HG03520 (cell line): ENCODE data around the gene TMPRSS11D.

Experiments
- ATAC-seq: cut with Tn5 transposase; IDR thresholded peaks from one replicate; pipeline ENCODE4 v1.9.1; 2021; ENCODE audit warnings: mild to moderate bottlenecking, moderate library complexity; ENCODE audit not compliant: unreplicated experiment

TMPRSS11D gene

DNA sequence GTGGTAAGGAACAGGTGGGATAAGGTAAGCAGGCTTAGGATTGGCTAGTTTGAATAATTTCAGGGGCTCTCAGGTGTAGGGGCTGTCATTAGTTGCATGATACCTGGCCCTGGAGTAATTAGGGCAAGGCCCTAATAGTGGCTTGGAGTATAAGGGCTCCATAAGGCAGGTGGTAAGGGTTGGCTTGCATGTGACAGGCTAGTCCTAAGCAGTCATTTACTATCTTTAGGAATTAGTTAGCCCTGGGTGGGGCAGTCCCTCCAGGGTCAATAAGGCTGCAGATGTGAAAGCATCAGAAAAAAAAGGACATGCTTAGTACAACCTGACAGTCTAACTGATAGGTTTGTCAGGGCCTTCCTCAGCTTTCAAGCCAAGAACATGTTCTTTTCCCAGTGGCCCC is 7.8 kb upstream of the TMPRSS11D start:
- no peak for ATAC-seq

DNA sequence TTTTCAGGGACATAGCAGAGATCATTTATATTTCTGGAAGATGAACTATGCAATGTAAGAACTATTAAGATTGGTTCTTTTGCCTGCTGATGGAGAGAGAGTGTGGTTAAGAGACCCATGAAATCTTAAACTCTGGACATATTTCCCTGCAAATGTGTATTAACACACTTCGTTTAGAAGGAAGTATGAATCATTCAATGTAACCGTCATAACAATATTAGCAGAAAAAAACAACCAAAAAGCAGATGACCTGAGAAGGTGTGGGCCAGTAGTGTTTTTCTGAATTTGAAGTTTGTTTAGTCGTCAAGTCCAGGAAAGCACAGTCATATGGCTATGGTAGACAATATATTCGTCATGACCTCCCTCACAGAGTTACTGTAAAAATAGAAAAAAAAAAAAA is 2.5 kb upstream of the TMPRSS11D start:
- no peak for ATAC-seq

DNA sequence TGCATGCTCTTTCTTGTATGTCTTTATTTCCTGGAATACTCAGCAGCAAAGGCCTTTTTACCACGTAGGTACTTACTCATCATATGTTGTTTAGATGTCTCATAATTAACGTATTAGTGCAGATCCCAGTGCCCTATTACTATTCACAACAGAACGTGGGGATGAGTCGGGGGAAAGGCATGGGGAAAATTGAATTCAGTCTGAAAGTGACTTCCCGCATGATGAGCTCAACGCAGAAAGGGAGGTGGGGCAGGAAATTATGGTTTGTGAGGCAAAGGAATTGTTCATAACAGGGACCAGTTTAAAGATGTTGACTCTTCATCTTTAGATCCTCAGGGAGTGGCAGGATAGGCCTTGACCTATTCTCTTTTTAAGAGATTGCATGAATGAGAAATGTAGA is 2.0 kb upstream of the TMPRSS11D start:
- no peak for ATAC-seq

DNA sequence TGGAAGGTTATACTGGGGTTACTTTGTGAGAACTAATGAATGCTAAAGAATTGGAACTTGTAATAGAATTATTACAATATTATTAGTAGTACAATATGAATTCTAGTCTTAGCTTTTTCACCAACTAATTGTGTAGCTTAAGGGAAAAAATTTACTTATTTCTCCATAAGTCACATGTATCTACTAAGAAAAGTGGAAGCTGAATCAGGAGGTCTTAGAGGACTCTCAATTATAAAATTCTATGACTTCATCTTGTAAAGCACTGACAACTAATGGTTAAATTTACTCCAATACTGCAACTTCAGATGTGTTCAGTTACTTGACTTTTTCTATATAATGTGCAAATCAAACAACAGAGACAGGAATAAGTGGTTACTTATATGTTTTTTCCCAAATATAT is 899 bp upstream of the TMPRSS11D start:
- ATAC-seq = no peak

DNA sequence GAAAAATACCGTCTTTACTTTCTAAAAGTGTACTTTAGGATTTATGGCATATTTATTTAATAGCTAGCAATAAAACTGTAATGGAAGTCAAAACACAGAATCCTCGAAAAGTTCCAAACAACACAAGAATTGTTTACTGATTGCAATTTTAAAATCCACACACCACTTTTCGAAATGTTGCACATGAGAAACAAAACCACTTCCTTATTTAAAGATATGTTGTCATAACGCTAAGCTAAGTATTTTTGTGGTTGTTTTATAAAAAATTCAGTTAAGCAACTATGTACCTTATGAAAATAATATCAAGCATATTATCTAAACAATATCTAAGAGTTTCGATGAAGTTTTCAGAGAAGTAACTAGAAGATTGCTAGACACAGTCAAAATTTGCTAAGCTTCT is 344 bp downstream of the TMPRSS11D start:
- no peak for ATAC-seq

DNA sequence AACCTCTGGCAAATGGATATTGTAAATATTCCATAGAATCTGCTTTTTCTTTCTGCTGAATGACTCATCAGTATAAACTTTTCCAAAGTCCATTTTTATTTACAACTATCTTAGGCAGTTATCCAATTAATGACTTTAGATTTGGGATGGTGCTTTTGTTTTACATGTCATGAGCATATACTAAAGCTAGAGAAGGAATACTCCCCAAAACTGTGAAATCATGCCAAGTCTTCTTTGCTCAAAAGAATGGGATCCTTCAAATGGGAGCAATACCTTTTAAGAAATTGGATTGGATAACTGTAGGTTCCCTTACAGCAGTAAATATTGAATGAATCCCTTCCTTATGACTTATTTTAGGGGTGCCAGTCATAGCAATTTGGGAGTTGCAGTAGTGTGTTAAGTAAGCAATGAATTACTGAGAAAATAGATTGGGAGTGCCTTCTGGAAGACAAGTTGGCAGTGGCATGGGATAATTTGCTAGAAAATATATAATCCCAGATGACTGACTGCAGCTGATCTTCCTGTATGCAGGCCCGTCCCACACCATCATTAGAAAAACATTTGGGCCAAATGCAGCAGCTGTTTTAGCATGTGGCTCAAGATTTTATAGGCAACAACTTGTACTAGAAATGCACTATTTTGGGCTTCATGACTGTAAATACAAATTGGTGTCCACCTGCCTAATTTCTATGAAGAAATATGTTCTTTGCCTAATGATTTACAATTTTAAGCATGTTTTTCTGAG is 2.8 kb downstream of the TMPRSS11D start:
- no peak for ATAC-seq

DNA sequence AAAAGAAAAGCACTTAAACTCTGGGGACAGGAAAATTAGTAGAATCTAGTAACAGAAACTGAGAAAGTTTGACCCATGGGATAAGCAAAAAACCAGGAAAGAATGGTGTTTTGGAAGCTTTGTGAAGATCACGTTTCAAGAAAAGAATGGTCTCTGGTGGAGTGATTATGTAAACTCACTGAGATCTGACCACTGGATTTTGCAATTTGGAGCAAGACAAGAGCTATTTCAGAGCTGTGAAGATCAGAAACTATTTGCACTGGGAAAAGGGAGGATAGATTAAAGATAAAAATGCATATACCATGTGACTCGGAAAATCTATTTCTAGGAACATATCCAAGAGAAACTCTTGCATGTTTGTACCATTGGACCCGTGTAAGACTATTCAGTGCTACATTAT is 4.3 kb downstream of the TMPRSS11D start:
- ATAC-seq = no peak

DNA sequence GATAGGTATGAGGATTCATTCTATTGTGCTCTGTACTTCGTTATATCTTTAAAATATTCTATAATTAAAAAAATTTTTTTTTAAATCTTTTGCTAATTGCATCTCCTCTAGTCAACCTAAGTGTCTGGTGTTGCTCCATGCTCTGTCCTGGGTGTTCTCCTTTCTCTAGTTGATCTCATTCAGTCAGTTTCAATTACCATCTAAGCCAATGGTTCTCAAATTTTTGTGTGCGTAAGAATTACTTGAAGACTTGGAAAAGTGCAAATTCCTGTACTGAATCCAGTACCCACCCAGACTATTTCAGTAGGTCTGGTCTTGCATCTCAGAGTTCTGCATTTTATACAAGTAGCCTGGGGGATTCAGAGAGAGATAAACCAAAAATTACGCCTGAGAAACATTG is 6.7 kb downstream of the TMPRSS11D start:
- no peak for ATAC-seq

DNA sequence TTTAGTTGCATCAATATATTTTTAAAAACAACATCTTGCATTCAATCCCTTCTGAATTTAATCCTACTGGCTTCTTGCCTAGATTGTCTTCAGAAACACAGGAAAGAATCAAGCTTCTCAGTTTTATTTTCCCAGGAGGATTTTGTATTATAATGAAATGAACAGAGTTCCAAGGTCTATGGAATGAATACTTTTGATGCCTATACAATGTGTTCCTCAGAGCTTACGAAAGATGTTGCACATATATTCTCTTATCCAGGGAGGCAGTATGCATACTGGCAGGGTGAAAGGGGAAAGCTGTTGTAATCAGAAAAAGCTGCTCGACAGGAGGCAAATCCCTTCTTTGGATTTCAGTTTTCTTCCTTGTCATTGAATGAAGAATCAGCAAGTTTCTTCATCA is 8.8 kb downstream of the TMPRSS11D start:
- ATAC-seq = no peak

DNA sequence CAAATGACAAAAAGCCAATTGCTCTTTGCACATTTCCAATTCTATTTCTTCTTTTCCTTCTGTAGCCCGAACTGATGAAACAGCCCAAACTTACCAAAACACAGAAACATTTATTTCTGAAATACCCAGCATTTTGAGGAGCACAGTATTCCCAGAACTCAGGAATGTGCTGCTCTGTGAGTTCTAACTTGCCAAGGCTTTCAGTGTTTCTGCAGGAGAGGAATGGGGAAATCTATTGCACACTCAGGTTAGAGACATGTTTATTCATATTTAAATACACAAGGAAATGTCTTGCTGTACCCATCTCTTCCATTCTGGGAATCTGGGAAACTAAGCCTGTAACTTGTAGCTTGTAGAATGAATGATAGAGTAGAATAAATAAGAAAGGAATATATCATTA is 10.7 kb downstream of the TMPRSS11D start:
- no peak for ATAC-seq

DNA sequence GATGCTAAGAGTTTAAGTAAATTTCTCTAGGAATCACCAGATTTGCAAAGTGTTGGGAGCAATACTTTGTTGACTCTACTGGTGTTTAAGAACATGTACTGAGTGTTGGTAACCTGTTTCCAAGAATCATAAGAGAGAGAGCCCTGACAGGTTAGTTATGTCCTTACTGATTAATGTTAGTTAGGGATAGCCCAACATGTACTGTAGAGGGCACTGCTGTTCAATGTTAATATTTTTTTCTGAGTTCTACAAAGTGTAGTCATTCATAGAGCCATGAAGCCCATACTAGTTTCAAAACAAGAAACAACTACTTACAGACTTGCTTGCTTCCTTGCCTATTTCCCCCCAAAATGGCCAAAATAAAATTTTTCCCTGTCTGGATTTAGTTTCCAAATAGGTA is 11.9 kb downstream of the TMPRSS11D start:
- peak; percentile 89 for ATAC-seq

DNA sequence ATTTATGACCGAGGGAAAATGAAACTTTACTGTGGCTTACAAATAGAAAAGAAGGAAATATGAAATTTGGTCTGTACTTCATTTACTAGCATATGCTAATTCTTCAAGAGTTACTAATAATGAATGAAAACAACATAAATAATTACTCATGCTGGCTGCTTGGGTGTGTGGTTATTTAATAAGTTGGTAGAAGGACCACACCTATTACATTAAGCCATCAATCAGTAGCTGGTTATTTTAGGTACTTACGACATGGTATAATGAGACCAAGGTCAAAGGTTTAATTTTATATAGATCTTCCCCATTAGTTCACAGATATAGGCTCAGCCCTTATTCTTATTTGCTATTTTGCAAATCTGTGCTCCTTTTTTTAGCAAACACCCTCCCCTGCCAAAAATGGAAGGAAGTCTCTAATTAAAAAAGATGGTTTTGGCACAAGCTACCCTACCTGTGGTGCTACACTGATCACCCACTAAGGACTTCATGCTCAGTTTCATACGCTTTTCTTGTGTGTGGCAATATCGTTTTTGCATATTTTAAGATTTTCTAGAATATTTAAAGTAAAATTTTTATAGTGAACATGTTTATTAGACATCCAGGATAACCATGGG is 14.1 kb downstream of the TMPRSS11D start:
- ATAC-seq = no peak

DNA sequence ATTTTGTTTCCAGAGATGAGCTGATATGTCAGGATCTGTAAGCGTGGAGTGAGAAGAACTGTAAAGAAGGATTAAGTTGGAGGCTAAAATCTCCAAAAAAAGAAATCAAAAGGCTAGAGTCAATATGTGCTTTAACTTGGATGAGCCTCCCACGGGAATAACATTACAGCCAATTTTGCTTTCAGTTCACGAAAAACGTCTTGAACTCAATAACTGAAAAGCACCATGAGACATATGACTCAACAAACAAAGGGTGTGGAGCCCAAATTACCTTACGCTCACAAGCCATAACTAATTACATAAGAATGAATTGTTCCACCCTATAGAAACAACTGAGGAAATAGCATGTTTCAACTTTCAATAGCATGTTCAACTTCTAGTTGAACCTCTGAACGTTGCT is 22.3 kb downstream of the TMPRSS11D start:
- no peak for ATAC-seq

DNA sequence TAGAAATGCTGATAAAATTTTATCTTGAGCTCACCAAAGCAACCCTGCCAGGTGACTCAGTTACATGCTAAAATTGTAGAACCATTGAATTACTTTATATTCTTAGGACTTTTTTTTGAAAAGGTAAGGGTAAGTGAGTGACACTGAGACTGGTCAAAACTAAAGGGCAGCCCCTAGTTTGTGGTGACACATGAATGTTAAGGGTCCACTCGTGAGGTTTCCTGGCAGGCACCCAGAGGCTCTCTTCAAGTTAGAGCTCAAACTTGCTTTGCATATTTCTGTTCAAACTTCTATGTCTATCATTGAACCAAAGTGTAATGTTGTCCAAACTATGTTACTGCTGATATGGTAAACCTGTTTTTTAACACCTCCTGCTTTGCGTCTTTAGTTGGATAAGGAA is 30.5 kb downstream of the TMPRSS11D start:
- ATAC-seq = no peak

DNA sequence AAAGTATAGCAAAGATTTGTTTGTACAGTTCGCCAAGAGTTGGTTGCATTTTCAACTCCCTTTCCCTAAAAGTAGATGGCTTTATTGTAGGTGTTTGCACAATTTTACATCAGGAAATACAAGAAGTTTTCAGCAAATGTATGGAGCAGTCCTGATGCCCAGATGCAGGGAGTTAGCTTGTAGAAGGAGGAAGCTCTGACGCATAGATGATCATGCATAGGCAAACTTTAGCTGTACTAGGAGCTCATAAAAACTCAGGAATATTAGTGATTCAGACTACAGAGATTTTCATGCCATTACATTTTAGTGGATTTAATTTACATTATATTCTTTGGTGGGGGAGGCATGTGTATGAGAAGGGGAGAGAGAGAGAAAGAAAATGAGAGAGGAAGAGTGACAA is 62.9 kb downstream of the TMPRSS11D start:
- no peak for ATAC-seq

DNA sequence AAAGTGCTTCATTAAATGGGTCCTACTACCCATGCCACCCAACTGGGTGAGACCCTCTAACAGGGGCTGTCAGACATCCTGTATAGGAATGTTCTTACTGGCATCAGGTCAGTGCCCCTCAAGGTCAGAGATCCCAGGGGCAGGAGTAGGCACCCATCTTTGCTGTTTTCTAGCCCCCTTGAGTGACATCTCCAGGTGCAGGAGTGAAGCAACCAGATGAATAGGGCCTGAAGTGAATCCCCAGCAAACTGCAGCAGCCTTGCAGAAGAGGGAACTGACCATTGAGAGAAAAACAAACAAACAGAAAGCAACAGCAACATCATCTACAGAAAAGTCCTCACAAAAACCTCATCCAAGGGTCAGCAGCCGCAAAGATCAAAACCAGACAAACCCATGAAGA is 73.8 kb downstream of the TMPRSS11D start:
- ATAC-seq = no peak

DNA sequence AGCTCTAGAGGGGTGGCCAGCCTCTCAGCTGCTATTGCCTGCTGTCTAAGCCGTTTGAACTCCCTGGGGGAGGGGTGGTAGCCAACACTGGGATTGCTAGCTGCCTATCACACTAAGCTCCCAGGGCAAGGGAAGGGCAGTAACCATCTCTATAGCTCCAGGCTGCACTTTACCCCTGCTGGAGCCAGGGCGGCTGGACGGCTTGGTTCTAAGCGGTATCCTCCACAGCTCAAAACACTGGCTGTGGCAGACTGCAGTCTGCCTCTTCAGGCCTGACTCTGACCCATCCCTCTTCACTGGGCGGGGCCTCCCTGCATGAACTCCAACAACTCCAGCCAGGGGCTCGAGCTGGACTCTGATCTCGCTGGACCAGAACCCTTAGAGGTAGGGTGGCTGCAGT is 74.3 kb downstream of the TMPRSS11D start:
- no peak for ATAC-seq

DNA sequence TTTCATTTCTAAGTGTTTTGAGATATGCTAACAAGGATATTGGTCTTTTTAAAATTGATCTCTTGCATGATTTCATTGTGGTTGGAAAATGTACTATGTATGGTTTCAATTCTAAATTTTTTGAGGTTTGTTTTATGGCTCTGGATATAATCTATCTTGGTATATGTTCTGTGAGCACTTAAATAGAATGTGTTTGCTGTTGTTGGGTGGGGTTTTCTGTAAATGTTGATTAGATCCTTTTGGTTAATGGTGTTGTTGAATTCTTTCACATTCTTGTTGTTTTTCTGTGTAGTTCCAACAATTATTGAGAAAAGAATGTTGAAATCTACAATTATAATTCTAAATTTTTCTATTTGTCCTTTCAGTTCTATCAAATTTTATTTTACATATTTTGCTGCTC is 87.0 kb downstream of the TMPRSS11D start:
- no peak for ATAC-seq

DNA sequence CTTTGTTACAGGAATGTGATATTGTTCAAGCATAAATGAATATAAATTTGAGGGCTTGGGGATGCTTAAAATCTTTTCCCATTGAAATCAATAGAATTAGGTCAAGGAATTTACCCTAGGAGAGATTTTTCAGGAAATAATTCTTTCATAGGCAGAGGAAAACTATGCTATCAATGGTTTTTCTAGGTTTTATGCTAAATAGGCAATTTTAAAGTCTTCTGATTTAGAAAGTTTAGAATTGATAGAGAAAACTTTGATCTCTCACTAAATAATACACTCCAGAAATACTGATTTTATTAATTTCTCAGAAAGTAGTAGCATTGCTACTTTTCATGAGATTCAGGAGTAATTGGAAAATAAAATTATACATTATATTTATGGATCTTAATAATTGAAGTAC is 93.1 kb downstream of the TMPRSS11D start:
- ATAC-seq = no peak

DNA sequence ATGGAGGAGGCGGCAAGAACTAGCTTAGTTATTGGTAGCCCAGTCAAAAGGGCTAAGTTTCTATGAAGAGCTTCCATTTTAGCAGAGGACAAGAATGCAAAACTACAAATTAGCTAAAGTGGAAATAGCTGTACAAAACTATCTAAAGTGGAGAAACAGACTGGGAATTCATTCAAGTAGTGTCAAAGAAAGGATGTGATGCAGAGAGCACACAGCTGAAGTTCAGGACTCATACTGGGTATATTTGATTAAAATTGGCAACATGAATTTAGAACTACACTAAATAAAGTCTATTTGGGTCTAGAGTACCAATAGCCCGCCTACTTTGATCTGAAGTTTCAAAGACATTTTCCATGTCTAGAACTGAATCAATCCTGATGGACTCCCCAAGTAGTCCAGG is 96.5 kb downstream of the TMPRSS11D start:
- no peak for ATAC-seq

DNA sequence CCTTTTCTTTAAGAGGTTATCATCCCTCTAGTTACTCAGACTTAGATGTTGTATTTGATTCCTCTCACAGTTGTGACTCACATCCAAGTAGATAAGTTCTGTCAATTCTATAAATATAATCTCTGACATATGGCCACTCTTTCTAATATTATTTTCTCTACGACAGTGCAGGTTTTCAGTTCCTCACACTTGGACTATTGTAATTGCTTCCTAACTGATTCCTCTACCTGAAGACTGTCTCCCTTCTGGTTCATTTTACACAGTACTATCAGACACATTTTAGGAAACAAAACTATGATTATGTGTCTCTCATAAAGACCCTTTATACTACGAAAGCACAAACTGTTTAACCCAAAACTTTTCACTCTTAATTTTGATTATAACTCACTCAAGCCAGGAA is 98.3 kb downstream of the TMPRSS11D start:
- no peak for ATAC-seq

DNA sequence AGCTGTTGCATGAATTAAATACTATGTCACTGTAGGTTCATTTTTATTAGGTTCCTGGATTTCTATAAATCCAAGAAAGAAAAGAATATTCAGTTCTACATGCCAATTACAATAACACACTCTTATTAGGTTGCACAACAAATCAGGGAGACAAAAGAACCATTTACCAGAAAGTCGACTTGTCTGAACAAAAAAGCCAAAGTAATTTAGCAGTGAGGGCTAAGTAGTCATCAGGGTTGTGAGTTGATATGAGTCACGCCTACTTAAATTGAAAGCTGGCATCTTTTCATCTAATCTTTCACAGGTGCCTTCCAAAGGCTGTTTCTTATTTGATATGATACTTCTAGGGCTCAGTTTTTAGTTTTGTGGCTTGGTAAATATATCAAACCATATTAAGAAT is 104.2 kb downstream of the TMPRSS11D start:
- no peak for ATAC-seq

DNA sequence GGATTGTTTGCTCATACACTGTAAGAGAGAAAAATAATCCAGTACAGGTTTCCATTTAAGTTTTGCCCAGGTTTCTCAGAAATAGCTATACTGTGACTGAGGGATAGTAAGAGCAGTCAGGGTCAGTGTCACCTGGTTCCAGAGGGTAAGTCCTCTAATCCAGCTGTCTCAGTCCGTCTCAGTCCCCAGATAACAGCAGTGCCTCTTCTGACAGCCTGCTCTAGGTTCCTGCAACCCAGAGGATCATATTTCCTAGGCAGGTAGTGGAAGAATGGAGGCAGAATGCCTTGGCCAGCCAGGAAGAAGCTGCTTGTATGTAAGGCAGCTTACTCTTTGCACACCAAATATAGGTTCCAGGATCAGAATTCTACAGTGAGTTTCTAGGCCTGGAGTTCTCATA is 107.1 kb downstream of the TMPRSS11D start:
- no peak for ATAC-seq
